CD8-positive, alpha-beta memory T cell (primary cell): ENCODE results near the gene DPP3. TPM values are rescaled to one million over a fixed set of nuclear protein-coding genes. Genes with fewer than 3 reads are reported as not detected.

Experiments
- CTCF ChIA-PET: fragments of 350-600 bp; sonication (Branson Sonifier 250); formaldehyde crosslinking; loops from one replicate; lab custom pipeline; 2021; ENCODE audit warnings: antibody characterized with exemption; lab: Charles Lee
- POLR2A ChIA-PET: fragments of 350-600 bp; sonication (Branson Sonifier 250); formaldehyde crosslinking; loops from one replicate; lab custom pipeline; 2021; ENCODE audit warnings: antibody characterized with exemption; lab: Charles Lee
- DNase-seq, 5 donors: peaks; one replicate each; pipeline versions ENCODE4 v3.0.0 to v3.0.0-alpha.2; 2020 to 2022; ENCODE audit warnings: mixed read lengths in 1 of 5
- H3K27ac ChIP-seq: one replicate; pipeline ENCODE4 v1.7.0; 2013; ENCODE audit warnings: low read depth, mild to moderate bottlenecking, low read length, moderate library complexity
- H3K27me3 ChIP-seq: 2 replicates; pipeline ENCODE4 v1.7.0; 2013; ENCODE audit warnings: low read length, mild to moderate bottlenecking; ENCODE audit not compliant: insufficient read depth, poor library complexity, severe bottlenecking
- H3K36me3 ChIP-seq: 2 replicates; pipeline ENCODE4 v1.7.0; 2013; ENCODE audit warnings: mild to moderate bottlenecking, low read length, moderate library complexity; ENCODE audit not compliant: insufficient read depth
- H3K4me1 ChIP-seq: 2 replicates; pipeline ENCODE4 v1.7.0; 2013; ENCODE audit warnings: mild to moderate bottlenecking, low read length, moderate library complexity; ENCODE audit not compliant: insufficient read depth
- H3K4me3 ChIP-seq: 2 replicates; pipeline ENCODE4 v1.7.0; 2013; ENCODE audit warnings: mild to moderate bottlenecking, low read length
- H3K9me3 ChIP-seq: 2 replicates; pipeline ENCODE4 v1.7.0; 2013; ENCODE audit warnings: mild to moderate bottlenecking, low read length
- H3K27ac Mint-ChIP-seq, 8 donors: one replicate each; pipeline ENCODE4 v1.8.0; 2020 to 2021; ENCODE audit warnings: mixed read lengths in 8 of 8, mild to moderate bottlenecking in 6 of 8, inconsistent platforms in 3 of 8, moderate library complexity in 3 of 8
- H3K27me3 Mint-ChIP-seq, 2 donors: one replicate each; pipeline ENCODE4 v1.8.0; 2020 to 2021; ENCODE audit warnings: mixed read lengths in 2 of 2, mild to moderate bottlenecking in 1 of 2, moderate library complexity in 1 of 2
- H3K36me3 Mint-ChIP-seq, 3 donors: one replicate each; pipeline ENCODE4 v1.8.0; 2020 to 2021; ENCODE audit warnings: mixed read lengths in 3 of 3, inconsistent platforms in 1 of 3, mild to moderate bottlenecking in 1 of 3
- H3K4me1 Mint-ChIP-seq, 3 donors: one replicate each; pipeline ENCODE4 v1.8.0; 2020 to 2021; ENCODE audit warnings: mixed read lengths in 3 of 3, inconsistent platforms in 1 of 3, mild to moderate bottlenecking in 1 of 3
- H3K4me3 Mint-ChIP-seq, 7 donors: one replicate each; pipeline ENCODE4 v1.8.0; 2020 to 2021; ENCODE audit warnings: mixed read lengths in 7 of 7, mild to moderate bottlenecking in 6 of 7, moderate library complexity in 4 of 7, inconsistent platforms in 2 of 7
- H3K9me3 Mint-ChIP-seq, 5 donors: one replicate each; pipeline ENCODE4 v1.8.0; 2020 to 2022; ENCODE audit warnings: mixed read lengths in 5 of 5, mild to moderate bottlenecking in 3 of 5, moderate library complexity in 2 of 5, inconsistent platforms in 1 of 5
- polyA plus RNA-seq: library from polyadenylated mRNA; unstranded; fragments of 300-500 nt; fragmentation: Illumina TruSeq; gene quantifications from one replicate; pipeline ENCODE4 v1.2.3, GENCODE V29; 2021
- total RNA-seq, 2 experiments: library from RNA; stranded (reverse); gene quantifications; one replicate each; pipeline ENCODE4 v1.2.3, GENCODE V29; 2021

DPP3 gene
- total and polyA plus RNA-seq, 3 experiments from 2014 or later: 32.5 to 80.1 (median 67.7) TPM

DNA sequence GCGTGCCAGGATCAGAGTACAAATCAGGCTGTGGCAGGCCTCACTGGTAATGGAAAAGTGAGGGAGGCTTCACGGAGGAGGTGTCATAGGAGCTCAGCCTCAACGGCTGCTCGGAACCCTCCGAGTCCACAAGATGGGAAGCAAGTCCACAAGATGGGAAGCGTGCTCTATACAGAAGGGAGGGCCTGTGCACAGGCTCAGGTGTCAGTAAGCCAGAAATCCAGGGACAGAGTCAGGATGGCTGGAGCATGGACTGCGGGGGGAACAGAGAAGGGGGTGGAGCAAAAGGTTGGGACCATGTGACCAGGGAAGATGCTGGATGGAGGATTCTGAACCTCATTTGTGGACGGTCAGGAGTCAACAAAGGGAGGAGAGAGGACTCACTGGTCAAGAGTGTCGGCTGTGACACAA, 3.4 kb upstream of the DPP3 start:
- Histone ChIP-seq H3K4me3 (no peak overlapping the region), H3K4me1 (peaks cover 18% of the 10 kb centered on the region), H3K9me3 (no peaks in the 10 kb centered on the region), H3K27ac (no peak overlapping the region), H3K36me3 (no peaks in the 10 kb centered on the region), H3K27me3 (no peaks in the 10 kb centered on the region)
- H3K4me3 Mint-ChIP-seq: peak overlapping the region in 2 of 7 donors; percentile 49 to 80
- H3K27me3 Mint-ChIP-seq: peaks cover 0 to 1% of the 10 kb centered on the region in 2 donors
- no peak for DNase-seq
- H3K4me1 Mint-ChIP-seq: peaks cover 22 to 25% (median 23%) of the 10 kb centered on the region in 3 donors
- CTCF ChIA-PET: interaction anchor here (1.4 kb wide), 1 partner anchor 68 kb away, joined by 3 read pairs; no protein-coding TSS in a partner anchor
- H3K36me3 Mint-ChIP-seq: peaks cover 0 to 32% (median 0%) of the 10 kb centered on the region in 3 donors
- POLR2A ChIA-PET: no interaction called here
- H3K9me3 Mint-ChIP-seq: no peaks in the 10 kb centered on the region
- H3K27ac Mint-ChIP-seq: peak overlapping the region in 2 of 8 donors; percentile 38 to 95

DNA sequence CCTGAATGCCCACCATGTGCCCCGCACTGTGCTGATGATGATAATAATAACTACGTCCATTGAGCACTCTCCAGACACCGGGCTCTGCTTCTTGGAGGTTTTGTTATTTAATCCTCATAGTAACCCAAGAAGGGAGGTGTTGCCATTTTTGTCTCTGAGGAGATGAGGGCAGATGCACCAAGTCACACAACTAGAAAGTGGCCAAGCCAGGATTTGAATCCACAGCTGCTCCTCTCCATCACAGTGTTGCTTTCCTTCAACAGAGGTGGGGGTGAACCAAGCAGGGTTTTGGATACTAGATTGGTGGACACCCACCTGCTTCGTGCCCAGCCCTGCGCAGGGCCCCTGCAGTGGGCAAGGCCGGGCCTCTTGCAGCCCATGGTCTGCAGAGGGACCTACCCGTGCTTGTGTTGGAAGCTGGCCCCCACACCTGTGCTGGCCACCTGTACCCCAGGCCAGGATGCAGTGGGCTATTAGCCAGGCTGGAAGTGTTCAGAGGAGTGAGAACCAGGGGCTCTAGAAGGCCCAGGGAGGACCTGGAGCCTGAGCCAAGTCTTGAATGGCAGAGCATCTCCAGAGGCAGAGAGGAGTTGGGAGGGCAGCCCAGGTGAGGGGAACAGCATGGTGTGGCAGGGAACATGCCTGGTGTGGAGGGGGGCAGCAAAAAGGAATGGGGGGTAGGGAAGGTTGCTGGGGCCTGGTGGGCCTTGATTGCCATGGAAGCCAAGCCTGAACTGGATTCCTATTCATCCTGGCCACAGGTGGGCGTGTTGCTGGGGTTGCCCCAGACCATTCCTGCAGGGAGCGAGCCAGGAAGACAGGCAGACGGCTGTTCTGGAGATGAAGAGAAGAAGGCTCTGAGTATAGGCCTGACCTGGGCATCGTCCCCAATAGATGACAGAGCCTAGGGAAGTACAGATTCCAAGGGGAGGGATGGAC, 2.7 kb upstream of the DPP3 start:
- peaks cover 0 to 1% of the 10 kb centered on the region in 2 donors for H3K27me3 Mint-ChIP-seq
- no peak for DNase-seq
- H3K36me3 Mint-ChIP-seq: peaks cover 0 to 31% (median 0%) of the 10 kb centered on the region in 3 donors
- CTCF ChIA-PET: interaction anchor here (1.4 to 1.5 kb wide), 2 partner anchors 8 to 69 kb away, joined by 3 read pairs; no protein-coding TSS in a partner anchor
- no peaks in the 10 kb centered on the region for H3K36me3 ChIP-seq
- POLR2A ChIA-PET: no interaction called here
- H3K4me3 Mint-ChIP-seq: peak overlapping the region in 4 of 7 donors; percentile 47 to 99 (median 76)
- no peaks in the 10 kb centered on the region for H3K9me3 ChIP-seq
- no peaks in the 10 kb centered on the region for H3K27me3 ChIP-seq
- peaks cover 18% of the 10 kb centered on the region for H3K4me1 ChIP-seq
- H3K27ac ChIP-seq: no peak overlapping the region
- H3K9me3 Mint-ChIP-seq: no peaks in the 10 kb centered on the region
- H3K27ac Mint-ChIP-seq: peak overlapping the region in 6 of 8 donors; percentile 24 to 95 (median 56)
- H3K4me1 Mint-ChIP-seq: peaks cover 22 to 31% (median 28%) of the 10 kb centered on the region in 3 donors
- H3K4me3 ChIP-seq: no peak overlapping the region

DNA sequence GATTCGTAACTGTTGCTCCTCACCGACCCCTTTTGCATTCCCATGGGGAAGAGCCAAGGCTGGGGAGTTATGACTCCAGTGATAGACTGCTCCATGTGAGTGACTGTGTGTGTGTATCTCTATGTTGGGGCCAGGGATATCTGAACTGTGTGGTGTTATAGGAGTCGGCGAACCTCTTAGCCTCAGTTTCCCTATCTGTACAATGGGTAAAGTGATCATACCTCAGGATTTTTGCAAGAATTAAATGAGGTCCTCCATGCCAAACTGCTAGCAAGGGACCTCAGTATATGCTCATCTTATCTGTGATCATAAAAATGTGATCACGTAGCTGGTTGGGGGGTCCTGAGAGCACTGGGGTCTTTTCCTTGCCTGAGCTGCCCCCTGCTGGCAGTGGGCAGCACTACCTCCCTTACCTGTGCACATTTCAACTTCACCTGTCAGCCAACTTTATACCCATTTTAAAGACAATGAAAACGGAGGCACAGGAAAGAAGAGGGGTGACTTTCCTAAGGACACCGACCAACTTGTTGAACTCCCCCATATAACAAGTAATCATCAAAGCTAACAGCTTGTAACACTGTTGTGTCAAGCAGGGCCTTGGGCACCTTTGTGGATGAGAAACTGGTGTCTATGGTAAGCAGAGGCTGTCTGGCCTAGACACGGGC, 1.4 kb upstream of the DPP3 start:
- ChIA-PET CTCF (interaction anchor here (1.0 to 1.5 kb wide), 4 partner anchors 7 to 113 kb away, joined by 3 to 5 read pairs (median 4); partner anchors contain the start of gene CCDC87), POLR2A (interaction anchor here (2.0 to 2.5 kb wide), 2 partner anchors 12 to 199 kb away, joined by 13 to 43 read pairs; partner anchors contain the start of genes PELI3 and RBM4B)
- H3K36me3 Mint-ChIP-seq: peaks cover 0 to 30% (median 0%) of the 10 kb centered on the region in 3 donors
- peaks cover 0 to 1% of the 10 kb centered on the region in 2 donors for H3K27me3 Mint-ChIP-seq
- peaks cover 22 to 40% (median 30%) of the 10 kb centered on the region in 3 donors for H3K4me1 Mint-ChIP-seq
- peak overlapping the region; percentile 74 to 97 (median 92) for H3K27ac Mint-ChIP-seq
- Histone ChIP-seq H3K4me3 (peak overlapping the region; percentile 90), H3K36me3 (no peaks in the 10 kb centered on the region), H3K9me3 (no peaks in the 10 kb centered on the region), H3K27ac (peak overlapping the region; percentile 83), H3K27me3 (no peaks in the 10 kb centered on the region), H3K4me1 (peaks cover 18% of the 10 kb centered on the region)
- no peaks in the 10 kb centered on the region for H3K9me3 Mint-ChIP-seq
- H3K4me3 Mint-ChIP-seq: peak overlapping the region; percentile 87 to 99 (median 92)
- DNase-seq: peak in 2 of 5 donors; percentile 17 to 34

DNA sequence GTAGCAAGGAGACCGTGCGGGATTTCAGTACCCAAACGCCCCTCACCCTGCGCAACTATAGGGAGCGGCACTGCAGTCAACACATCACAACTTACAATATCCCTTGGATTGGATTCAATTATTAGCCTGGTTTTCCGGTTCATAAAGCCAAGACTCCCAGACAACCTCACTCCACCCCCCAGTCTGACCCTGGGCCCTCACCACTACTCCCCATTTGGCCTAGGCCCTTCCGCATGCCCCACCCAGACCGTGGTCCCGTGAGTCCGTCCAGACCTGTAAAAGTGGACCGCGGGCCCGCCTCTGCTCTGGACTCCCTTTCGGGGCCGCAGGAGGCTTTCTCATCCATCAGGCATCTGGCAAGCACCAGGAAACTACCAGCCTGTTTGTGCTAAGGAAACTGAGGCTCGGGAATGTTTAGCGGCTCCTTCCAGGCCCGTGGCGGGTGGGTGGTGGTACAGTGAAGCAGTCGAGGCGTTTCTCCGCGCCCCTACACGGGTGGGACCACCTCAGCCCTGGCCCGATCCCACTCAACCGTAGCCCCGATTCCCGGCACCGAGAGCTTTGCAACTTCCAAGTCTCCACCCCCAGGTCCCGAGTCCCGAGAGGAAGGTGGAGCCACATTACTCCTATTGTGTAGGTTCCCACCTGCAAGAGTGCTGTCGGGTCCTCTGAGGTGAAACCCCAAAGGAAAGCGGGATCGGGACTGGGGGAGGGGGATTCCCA, 679 bp upstream of the DPP3 start:
- POLR2A ChIA-PET: interaction anchor here (0.6 to 2.5 kb wide), 12 partner anchors 9 to 915 kb away, joined by 3 to 43 read pairs (median 4); partner anchors contain the start of genes ACTN3, BBS1, MRPL11 and PELI3

DNA sequence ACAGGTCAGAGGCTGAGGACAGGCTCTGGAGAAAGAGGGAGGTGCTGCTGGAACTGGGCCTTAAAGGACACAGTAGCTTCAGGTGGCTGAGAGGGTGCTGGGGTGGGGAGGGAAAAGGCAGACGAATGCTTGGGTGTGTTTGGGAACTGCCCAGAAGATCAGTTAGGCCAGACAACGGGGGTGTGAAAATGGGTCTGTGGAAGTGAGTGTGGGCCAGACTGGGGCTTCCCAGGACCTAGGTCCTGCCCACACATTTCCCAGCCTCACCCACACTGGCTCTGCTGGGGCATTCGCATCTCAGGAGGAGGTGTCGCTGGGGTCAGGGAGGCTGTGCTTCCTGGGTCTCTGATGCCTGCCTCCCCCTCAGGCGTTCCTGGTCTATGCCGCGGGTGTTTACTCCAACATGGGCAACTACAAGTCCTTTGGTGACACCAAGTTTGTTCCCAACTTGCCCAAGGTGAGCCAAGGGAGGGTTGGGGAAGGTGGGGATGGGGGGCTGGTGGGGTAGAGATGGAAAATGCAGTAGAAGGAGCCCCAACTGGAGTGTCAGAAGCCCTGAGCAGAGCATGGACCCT, 4.7 kb downstream of the DPP3 start:
- peak overlapping the region in 1 of 8 donors; percentile 41 for H3K27ac Mint-ChIP-seq
- no peak overlapping the region for H3K4me3 Mint-ChIP-seq

More for the DNA sequence above, 679 bp upstream of the DPP3 start:
- Mint-ChIP-seq H3K4me3 (peak overlapping the region; percentile 87 to 99 (median 92)), H3K27ac (peak overlapping the region; percentile 74 to 97 (median 92)), H3K4me1 (peaks cover 22 to 40% (median 30%) of the 10 kb centered on the region in 3 donors), H3K36me3 (peaks cover 0 to 24% (median 0%) of the 10 kb centered on the region in 3 donors), H3K27me3 (peaks cover 0 to 1% of the 10 kb centered on the region in 2 donors), H3K9me3 (no peaks in the 10 kb centered on the region)
- CTCF ChIA-PET: interaction anchor here (0.6 to 1.7 kb wide), 13 partner anchors 8 to 198 kb away, joined by 3 to 9 read pairs (median 4); partner anchors contain the start of genes CCDC87, MRPL11, PELI3 and RBM4B
- Histone ChIP-seq H3K27ac (peak overlapping the region; percentile 83), H3K36me3 (no peaks in the 10 kb centered on the region), H3K4me3 (peak overlapping the region; percentile 90), H3K4me1 (peaks cover 18% of the 10 kb centered on the region), H3K27me3 (no peaks in the 10 kb centered on the region), H3K9me3 (no peaks in the 10 kb centered on the region)
- peak in 1 of 5 donors; percentile 11 for DNase-seq

DNA sequence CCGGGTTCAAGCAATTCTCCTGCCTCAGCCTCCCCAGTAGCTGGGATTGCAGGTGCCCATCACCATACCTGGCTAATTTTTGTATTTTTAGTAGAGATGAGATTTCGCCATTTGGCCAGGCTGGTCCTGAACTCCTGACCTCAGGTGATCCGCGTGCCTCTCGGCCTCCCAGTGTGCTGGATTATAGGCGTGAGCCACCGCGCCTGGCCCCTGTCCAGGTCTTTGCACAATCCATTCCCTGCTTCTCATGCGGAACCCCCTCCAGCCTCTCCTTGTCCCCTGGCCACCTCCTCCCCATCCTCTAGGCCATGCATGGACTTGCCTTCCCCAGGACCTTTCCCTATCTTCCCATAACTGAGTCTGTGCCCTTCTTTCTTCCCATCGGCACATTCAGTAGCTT, 8.7 kb downstream of the DPP3 start:
- H3K9me3 ChIP-seq: no peaks in the 10 kb centered on the region
- no peaks in the 10 kb centered on the region for H3K27me3 ChIP-seq
- no peak for DNase-seq
- H3K4me1 ChIP-seq: no peaks in the 10 kb centered on the region
- Mint-ChIP-seq H3K9me3 (no peaks in the 10 kb centered on the region), H3K27ac (peak overlapping the region in 1 of 8 donors; percentile 43), H3K4me3 (no peak overlapping the region), H3K36me3 (peaks cover 0 to 75% (median 7%) of the 10 kb centered on the region in 3 donors), H3K27me3 (no peaks in the 10 kb centered on the region), H3K4me1 (peaks cover 0 to 2% (median 0%) of the 10 kb centered on the region in 3 donors)
- no peaks in the 10 kb centered on the region for H3K36me3 ChIP-seq
- CTCF ChIA-PET: no interaction called here
- POLR2A ChIA-PET: interaction anchor here (1.0 kb wide), 1 partner anchor 9 kb away, joined by 3 read pairs; the partner anchor contains the start of gene DPP3
- no peak overlapping the region for H3K4me3 ChIP-seq
- H3K27ac ChIP-seq: no peak overlapping the region

More for the DNA sequence above, 4.7 kb downstream of the DPP3 start:
- Histone ChIP-seq H3K27me3 (no peaks in the 10 kb centered on the region), H3K9me3 (no peaks in the 10 kb centered on the region), H3K36me3 (no peaks in the 10 kb centered on the region), H3K27ac (no peak overlapping the region), H3K4me1 (peaks cover 8% of the 10 kb centered on the region), H3K4me3 (no peak overlapping the region)
- Mint-ChIP-seq H3K27me3 (no peaks in the 10 kb centered on the region), H3K36me3 (peaks cover 0 to 67% (median 4%) of the 10 kb centered on the region in 3 donors), H3K9me3 (no peaks in the 10 kb centered on the region), H3K4me1 (peaks cover 7 to 28% (median 16%) of the 10 kb centered on the region in 3 donors)
- DNase-seq: no peak
- CTCF ChIA-PET: interaction anchor here (1.2 kb wide), 2 partner anchors 26 to 906 kb away, joined by 3 read pairs; partner anchors contain the start of genes BBS1 and RAD9A
- POLR2A ChIA-PET: no interaction called here
